ENCODE measurements around the gene CYBRD1.

Gene CYBRD1

DNA sequence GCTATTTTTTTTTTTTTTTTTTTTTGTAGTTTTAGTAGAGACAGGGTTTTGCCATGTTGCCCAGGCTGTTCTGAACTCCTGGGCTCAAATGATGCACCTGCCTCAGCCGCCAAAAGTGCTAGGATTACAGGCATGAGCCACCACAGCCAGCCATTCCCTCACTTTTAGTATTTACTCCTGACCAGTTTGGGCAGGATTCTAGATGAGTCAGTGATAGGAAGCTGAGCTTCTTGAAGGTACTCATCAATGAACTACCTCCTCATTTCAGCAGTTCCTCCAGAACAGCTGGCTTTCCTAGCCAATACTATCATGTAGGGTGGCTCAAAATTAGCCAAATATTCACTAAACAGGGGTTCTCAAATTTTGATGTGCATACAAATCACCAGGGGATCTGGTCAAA is 57.2 kb downstream of the CYBRD1 start:
- DNase-seq: no peak
- Histone ChIP-seq H3K9ac (ENCODE audit: low read depth, low read length) (no peak overlapping the region), H3K4me3 (ENCODE audit: low read depth in 1 of 2, low read length in 2 of 2) (no peak overlapping the region), H3K9me3 (ENCODE audit: insufficient read depth, low read length, severe bottlenecking) (no peaks in the 10 kb centered on the region), H4K20me1 (ENCODE audit: insufficient read depth, low read length) (no peaks in the 10 kb centered on the region), H3K27ac (ENCODE audit: low read length) (no peak overlapping the region), H3K36me3 (ENCODE audit: insufficient read depth, low read length) (no peaks in the 10 kb centered on the region), H2AFZ (ENCODE audit: low read depth, low read length) (no peak overlapping the region), H3K4me1 (ENCODE audit: insufficient read depth, low read length) (no peaks in the 10 kb centered on the region), H3K27me3 (ENCODE audit: insufficient read depth, low read length, poor library complexity) (peaks cover 11% of the 10 kb centered on the region), H3K79me2 (ENCODE audit: insufficient read depth, low read length) (no peaks in the 10 kb centered on the region), H3K4me2 (ENCODE audit: insufficient read depth, low read length) (no peak overlapping the region)
- ATAC-seq (ENCODE audit: insufficient read depth, low read depth): no peak
- TF ChIP-seq, protein P1, sequence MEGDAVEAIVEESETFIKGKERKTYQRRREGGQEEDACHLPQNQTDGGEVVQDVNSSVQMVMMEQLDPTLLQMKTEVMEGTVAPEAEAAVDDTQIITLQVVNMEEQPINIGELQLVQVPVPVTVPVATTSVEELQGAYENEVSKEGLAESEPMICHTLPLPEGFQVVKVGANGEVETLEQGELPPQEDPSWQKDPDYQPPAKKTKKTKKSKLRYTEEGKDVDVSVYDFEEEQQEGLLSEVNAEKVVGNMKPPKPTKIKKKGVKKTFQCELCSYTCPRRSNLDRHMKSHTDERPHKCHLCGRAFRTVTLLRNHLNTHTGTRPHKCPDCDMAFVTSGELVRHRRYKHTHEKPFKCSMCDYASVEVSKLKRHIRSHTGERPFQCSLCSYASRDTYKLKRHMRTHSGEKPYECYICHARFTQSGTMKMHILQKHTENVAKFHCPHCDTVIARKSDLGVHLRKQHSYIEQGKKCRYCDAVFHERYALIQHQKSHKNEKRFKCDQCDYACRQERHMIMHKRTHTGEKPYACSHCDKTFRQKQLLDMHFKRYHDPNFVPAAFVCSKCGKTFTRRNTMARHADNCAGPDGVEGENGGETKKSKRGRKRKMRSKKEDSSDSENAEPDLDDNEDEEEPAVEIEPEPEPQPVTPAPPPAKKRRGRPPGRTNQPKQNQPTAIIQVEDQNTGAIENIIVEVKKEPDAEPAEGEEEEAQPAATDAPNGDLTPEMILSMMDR (IDR thresholded peaks at IDR 0.05; ENCODE audit: borderline replicate concordance, extremely low read depth, low read length, poor library complexity, severe bottlenecking): no peak
- no peak for TF ChIP-seq EZH2 (IDR thresholded peaks at IDR 0.05; ENCODE audit: borderline replicate concordance, low read depth, low read length, severe bottlenecking)

DNA sequence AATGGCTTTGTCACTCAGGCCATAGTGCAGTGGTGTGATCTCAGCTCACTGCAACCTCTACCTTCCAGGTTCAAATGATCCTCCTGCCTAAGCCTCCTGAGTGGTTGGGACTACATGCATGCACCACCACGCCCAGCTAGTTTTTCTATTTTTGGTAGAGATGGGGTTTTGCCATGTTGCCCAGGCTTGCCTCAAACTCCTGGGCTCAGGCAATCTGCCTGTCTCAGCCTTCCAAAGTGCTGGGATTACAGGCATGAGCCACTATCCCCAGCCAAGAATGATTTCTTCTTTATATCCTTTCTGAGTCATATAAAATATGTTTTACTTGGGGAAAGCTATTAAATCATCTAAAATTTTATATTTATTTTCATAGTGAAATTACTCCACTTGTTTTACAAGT is 61.3 kb downstream of the CYBRD1 start:
- no peak overlapping the region for H3K9ac ChIP-seq (ENCODE audit: low read depth, low read length)
- no peak for ATAC-seq (ENCODE audit: insufficient read depth, low read depth)
- H3K9me3 ChIP-seq (ENCODE audit: insufficient read depth, low read length, severe bottlenecking): no peaks in the 10 kb centered on the region
- no peak overlapping the region for H3K27ac ChIP-seq (ENCODE audit: low read length)
- H3K4me3 ChIP-seq (ENCODE audit: low read depth in 1 of 2, low read length in 2 of 2): no peak overlapping the region
- no peak overlapping the region for H2AFZ ChIP-seq (ENCODE audit: low read depth, low read length)
- H3K27me3 ChIP-seq (ENCODE audit: insufficient read depth, low read length, poor library complexity): no peaks in the 10 kb centered on the region
- H3K79me2 ChIP-seq (ENCODE audit: insufficient read depth, low read length): no peaks in the 10 kb centered on the region
- H3K36me3 ChIP-seq (ENCODE audit: insufficient read depth, low read length): no peaks in the 10 kb centered on the region
- no peaks in the 10 kb centered on the region for H3K4me1 ChIP-seq (ENCODE audit: insufficient read depth, low read length)
- DNase-seq: no peak
- H4K20me1 ChIP-seq (ENCODE audit: insufficient read depth, low read length): no peaks in the 10 kb centered on the region
- no peak overlapping the region for H3K4me2 ChIP-seq (ENCODE audit: insufficient read depth, low read length)
- TF ChIP-seq, protein P1 (IDR thresholded peaks at IDR 0.05; ENCODE audit: borderline replicate concordance, extremely low read depth, low read length, poor library complexity, severe bottlenecking): no peak
- no peak for TF ChIP-seq EZH2 (IDR thresholded peaks at IDR 0.05; ENCODE audit: borderline replicate concordance, low read depth, low read length, severe bottlenecking)

DNA sequence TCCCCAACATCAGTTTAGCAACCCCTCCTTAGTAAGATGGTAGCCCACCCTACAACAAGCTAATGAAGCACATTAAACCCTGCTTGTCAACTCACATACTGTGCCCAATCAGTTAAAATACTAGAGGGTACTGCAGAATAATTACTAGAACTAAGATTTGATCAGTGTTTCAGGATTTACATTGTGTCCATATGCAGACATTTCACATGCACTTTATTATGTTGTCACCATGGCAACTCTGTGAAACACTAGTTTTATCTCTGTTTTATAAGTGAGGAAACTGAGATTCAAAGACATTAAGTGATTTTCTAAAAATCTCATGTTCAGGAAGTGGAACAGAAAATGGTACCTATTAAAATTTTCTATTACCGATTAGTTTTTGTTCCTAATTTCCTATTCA is 61.7 kb downstream of the CYBRD1 start:
- Histone ChIP-seq H3K4me1 (ENCODE audit: insufficient read depth, low read length) (no peaks in the 10 kb centered on the region), H3K27me3 (ENCODE audit: insufficient read depth, low read length, poor library complexity) (no peaks in the 10 kb centered on the region), H2AFZ (ENCODE audit: low read depth, low read length) (no peak overlapping the region), H3K27ac (ENCODE audit: low read length) (no peak overlapping the region), H4K20me1 (ENCODE audit: insufficient read depth, low read length) (no peaks in the 10 kb centered on the region), H3K4me3 (ENCODE audit: low read depth in 1 of 2, low read length in 2 of 2) (no peak overlapping the region), H3K4me2 (ENCODE audit: insufficient read depth, low read length) (no peak overlapping the region), H3K79me2 (ENCODE audit: insufficient read depth, low read length) (no peaks in the 10 kb centered on the region), H3K9ac (ENCODE audit: low read depth, low read length) (no peak overlapping the region), H3K9me3 (ENCODE audit: insufficient read depth, low read length, severe bottlenecking) (no peaks in the 10 kb centered on the region), H3K36me3 (ENCODE audit: insufficient read depth, low read length) (no peaks in the 10 kb centered on the region)
- DNase-seq: no peak
- ATAC-seq (ENCODE audit: insufficient read depth, low read depth): no peak
- TF ChIP-seq EZH2 (IDR thresholded peaks at IDR 0.05; ENCODE audit: borderline replicate concordance, low read depth, low read length, severe bottlenecking): no peak

DNA sequence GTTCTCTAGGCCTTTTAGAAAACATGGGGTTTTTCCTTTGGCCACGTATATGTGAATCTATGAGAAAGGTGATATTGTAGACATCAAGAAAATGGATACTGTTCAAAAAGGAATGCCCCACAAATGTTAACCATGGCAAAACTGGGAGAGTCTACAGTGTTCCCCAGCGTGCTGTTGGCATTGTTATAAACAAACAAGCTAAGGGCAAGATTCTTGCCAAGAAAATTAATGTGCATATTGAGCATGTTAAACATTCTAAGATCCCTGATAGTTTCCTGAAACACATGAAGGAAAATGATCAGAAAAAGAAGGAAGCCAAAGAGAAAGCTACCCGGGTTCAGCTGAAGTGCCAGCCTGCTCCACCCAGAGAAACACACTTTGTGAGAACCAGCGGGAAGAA is 64.9 kb downstream of the CYBRD1 start:
- Histone ChIP-seq H4K20me1 (ENCODE audit: insufficient read depth, low read length) (no peaks in the 10 kb centered on the region), H2AFZ (ENCODE audit: low read depth, low read length) (no peak overlapping the region), H3K9ac (ENCODE audit: low read depth, low read length) (no peak overlapping the region), H3K4me3 (ENCODE audit: low read depth in 1 of 2, low read length in 2 of 2) (no peak overlapping the region), H3K36me3 (ENCODE audit: insufficient read depth, low read length) (no peaks in the 10 kb centered on the region), H3K27ac (ENCODE audit: low read length) (no peak overlapping the region), H3K79me2 (ENCODE audit: insufficient read depth, low read length) (no peaks in the 10 kb centered on the region), H3K27me3 (ENCODE audit: insufficient read depth, low read length, poor library complexity) (peaks cover 6% of the 10 kb centered on the region), H3K4me2 (ENCODE audit: insufficient read depth, low read length) (no peak overlapping the region), H3K9me3 (ENCODE audit: insufficient read depth, low read length, severe bottlenecking) (peaks cover 4% of the 10 kb centered on the region), H3K4me1 (ENCODE audit: insufficient read depth, low read length) (no peaks in the 10 kb centered on the region)
- DNase-seq: no peak
- no peak for ATAC-seq (ENCODE audit: insufficient read depth, low read depth)
- TF ChIP-seq, protein P1 (IDR thresholded peaks at IDR 0.05; ENCODE audit: borderline replicate concordance, extremely low read depth, low read length, poor library complexity, severe bottlenecking): no peak
- no peak for TF ChIP-seq EZH2 (IDR thresholded peaks at IDR 0.05; ENCODE audit: borderline replicate concordance, low read depth, low read length, severe bottlenecking)
